Measurements from ENCODE around the gene MMP21. TPM values are rescaled to one million over a fixed set of nuclear protein-coding genes. Genes with fewer than 3 reads are reported as not detected.

MMP21 gene
- total and polyA plus RNA-seq, 2 experiments from 2014 or later = not detected

DNA sequence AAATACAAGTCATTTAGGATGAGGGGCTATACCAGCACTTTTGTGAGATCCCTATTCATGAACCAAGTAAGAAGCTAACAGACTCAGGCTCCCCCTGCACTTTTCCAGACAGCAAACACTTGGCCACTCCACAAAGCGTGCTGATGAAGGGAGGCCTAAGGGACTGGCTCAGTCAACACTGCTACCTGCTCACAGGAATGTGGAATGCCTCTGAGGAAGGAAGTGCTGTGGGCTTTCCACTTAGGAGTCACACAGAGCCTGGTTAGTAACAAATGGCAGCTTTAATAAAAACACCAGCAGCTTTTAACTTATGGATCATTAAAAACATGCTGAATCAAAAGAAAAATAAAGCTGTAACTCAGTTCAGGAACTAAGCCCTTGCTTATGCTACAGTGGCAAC lies 32.4 kb upstream of the MMP21 start:
- no peak for DNase-seq (ENCODE audit: low spot score)
- peaks cover 8% of the 10 kb centered on the region for H3K4me1 Mint-ChIP-seq
- no peak for ATAC-seq
- peaks cover 4% of the 10 kb centered on the region for H3K27me3 Mint-ChIP-seq (ENCODE audit: insufficient read depth, low read depth, poor library complexity)
- H3K27ac Mint-ChIP-seq = no peak overlapping the region
- no peak overlapping the region for H3K27ac ChIP-seq (ENCODE audit: low read depth)
- no peaks in the 10 kb centered on the region for H3F3A ChIP-seq (replicated peaks; ENCODE audit: low read depth)
- H3K4me3 Mint-ChIP-seq = no peak overlapping the region
- H3K4me2 ChIP-seq = no peak overlapping the region
- no peaks in the 10 kb centered on the region for H3K9me3 Mint-ChIP-seq
- no peaks in the 10 kb centered on the region for H3K79me2 ChIP-seq (replicated peaks; ENCODE audit: insufficient read depth)
- H3K36me3 ChIP-seq (ENCODE audit: insufficient read depth) = no peaks in the 10 kb centered on the region; the same call in 1 of the 2 replicates
- H3K4me1 ChIP-seq (ENCODE audit: insufficient read depth) = no peaks in the 10 kb centered on the region
- H4K20me1 ChIP-seq (replicated peaks; ENCODE audit: insufficient read depth) = no peaks in the 10 kb centered on the region; the same call in 1 of the 2 replicates
- TF ChIP-seq, protein P1, sequence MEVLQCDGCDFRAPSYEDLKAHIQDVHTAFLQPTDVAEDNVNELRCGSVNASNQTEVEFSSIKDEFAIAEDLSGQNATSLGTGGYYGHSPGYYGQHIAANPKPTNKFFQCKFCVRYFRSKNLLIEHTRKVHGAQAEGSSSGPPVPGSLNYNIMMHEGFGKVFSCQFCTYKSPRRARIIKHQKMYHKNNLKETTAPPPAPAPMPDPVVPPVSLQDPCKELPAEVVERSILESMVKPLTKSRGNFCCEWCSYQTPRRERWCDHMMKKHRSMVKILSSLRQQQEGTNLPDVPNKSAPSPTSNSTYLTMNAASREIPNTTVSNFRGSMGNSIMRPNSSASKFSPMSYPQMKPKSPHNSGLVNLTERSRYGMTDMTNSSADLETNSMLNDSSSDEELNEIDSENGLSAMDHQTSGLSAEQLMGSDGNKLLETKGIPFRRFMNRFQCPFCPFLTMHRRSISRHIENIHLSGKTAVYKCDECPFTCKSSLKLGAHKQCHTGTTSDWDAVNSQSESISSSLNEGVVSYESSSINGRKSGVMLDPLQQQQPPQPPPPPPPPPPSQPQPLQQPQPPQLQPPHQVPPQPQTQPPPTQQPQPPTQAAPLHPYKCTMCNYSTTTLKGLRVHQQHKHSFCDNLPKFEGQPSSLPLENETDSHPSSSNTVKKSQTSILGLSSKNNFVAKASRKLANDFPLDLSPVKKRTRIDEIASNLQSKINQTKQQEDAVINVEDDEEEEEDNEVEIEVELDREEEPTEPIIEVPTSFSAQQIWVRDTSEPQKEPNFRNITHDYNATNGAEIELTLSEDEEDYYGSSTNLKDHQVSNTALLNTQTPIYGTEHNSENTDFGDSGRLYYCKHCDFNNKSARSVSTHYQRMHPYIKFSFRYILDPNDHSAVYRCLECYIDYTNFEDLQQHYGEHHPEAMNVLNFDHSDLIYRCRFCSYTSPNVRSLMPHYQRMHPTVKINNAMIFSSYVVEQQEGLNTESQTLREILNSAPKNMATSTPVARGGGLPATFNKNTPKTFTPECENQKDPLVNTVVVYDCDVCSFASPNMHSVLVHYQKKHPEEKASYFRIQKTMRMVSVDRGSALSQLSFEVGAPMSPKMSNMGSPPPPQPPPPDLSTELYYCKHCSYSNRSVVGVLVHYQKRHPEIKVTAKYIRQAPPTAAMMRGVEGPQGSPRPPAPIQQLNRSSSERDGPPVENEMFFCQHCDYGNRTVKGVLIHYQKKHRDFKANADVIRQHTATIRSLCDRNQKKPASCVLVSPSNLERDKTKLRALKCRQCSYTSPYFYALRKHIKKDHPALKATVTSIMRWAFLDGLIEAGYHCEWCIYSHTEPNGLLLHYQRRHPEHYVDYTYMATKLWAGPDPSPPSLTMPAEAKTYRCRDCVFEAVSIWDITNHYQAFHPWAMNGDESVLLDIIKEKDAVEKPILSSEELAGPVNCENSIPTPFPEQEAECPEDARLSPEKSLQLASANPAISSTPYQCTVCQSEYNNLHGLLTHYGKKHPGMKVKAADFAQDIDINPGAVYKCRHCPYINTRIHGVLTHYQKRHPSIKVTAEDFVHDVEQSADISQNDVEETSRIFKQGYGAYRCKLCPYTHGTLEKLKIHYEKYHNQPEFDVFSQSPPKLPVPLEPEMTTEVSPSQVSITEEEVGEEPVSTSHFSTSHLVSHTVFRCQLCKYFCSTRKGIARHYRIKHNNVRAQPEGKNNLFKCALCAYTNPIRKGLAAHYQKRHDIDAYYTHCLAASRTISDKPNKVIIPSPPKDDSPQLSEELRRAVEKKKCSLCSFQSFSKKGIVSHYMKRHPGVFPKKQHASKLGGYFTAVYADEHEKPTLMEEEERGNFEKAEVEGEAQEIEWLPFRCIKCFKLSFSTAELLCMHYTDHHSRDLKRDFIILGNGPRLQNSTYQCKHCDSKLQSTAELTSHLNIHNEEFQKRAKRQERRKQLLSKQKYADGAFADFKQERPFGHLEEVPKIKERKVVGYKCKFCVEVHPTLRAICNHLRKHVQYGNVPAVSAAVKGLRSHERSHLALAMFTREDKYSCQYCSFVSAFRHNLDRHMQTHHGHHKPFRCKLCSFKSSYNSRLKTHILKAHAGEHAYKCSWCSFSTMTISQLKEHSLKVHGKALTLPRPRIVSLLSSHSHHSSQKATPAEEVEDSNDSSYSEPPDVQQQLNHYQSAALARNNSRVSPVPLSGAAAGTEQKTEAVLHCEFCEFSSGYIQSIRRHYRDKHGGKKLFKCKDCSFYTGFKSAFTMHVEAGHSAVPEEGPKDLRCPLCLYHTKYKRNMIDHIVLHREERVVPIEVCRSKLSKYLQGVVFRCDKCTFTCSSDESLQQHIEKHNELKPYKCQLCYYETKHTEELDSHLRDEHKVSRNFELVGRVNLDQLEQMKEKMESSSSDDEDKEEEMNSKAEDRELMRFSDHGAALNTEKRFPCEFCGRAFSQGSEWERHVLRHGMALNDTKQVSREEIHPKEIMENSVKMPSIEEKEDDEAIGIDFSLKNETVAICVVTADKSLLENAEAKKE (CRISPR knock-in tag; IDR thresholded peaks at IDR 0.05) = no peak
- TF ChIP-seq, protein P2, sequence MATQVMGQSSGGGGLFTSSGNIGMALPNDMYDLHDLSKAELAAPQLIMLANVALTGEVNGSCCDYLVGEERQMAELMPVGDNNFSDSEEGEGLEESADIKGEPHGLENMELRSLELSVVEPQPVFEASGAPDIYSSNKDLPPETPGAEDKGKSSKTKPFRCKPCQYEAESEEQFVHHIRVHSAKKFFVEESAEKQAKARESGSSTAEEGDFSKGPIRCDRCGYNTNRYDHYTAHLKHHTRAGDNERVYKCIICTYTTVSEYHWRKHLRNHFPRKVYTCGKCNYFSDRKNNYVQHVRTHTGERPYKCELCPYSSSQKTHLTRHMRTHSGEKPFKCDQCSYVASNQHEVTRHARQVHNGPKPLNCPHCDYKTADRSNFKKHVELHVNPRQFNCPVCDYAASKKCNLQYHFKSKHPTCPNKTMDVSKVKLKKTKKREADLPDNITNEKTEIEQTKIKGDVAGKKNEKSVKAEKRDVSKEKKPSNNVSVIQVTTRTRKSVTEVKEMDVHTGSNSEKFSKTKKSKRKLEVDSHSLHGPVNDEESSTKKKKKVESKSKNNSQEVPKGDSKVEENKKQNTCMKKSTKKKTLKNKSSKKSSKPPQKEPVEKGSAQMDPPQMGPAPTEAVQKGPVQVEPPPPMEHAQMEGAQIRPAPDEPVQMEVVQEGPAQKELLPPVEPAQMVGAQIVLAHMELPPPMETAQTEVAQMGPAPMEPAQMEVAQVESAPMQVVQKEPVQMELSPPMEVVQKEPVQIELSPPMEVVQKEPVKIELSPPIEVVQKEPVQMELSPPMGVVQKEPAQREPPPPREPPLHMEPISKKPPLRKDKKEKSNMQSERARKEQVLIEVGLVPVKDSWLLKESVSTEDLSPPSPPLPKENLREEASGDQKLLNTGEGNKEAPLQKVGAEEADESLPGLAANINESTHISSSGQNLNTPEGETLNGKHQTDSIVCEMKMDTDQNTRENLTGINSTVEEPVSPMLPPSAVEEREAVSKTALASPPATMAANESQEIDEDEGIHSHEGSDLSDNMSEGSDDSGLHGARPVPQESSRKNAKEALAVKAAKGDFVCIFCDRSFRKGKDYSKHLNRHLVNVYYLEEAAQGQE (IDR thresholded peaks at IDR 0.05; ENCODE audit: unreplicated experiment) = no peak
- no peak for TF ChIP-seq STAT1 (IDR thresholded peaks at IDR 0.05; ENCODE audit: unreplicated experiment)
- TF ChIP-seq, protein P3, sequence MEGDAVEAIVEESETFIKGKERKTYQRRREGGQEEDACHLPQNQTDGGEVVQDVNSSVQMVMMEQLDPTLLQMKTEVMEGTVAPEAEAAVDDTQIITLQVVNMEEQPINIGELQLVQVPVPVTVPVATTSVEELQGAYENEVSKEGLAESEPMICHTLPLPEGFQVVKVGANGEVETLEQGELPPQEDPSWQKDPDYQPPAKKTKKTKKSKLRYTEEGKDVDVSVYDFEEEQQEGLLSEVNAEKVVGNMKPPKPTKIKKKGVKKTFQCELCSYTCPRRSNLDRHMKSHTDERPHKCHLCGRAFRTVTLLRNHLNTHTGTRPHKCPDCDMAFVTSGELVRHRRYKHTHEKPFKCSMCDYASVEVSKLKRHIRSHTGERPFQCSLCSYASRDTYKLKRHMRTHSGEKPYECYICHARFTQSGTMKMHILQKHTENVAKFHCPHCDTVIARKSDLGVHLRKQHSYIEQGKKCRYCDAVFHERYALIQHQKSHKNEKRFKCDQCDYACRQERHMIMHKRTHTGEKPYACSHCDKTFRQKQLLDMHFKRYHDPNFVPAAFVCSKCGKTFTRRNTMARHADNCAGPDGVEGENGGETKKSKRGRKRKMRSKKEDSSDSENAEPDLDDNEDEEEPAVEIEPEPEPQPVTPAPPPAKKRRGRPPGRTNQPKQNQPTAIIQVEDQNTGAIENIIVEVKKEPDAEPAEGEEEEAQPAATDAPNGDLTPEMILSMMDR (conservative IDR thresholded peaks at IDR 0.05; ENCODE audit: low read depth in 2 of 2) = no peak
- no peak for TF ChIP-seq CREB1 (CRISPR knock-in tag; IDR thresholded peaks at IDR 0.05; ENCODE audit: low read depth)
- TF ChIP-seq EZH2phosphoT487 (IDR thresholded peaks at IDR 0.05; ENCODE audit: unreplicated experiment) = no peak
- TF ChIP-seq ZNF114 (CRISPR knock-in tag; IDR thresholded peaks at IDR 0.05) = no peak
- TF ChIP-seq EZH2 (IDR thresholded peaks at IDR 0.05; ENCODE audit: low read depth, unreplicated experiment) = no peak
- TF ChIP-seq, protein P4, sequence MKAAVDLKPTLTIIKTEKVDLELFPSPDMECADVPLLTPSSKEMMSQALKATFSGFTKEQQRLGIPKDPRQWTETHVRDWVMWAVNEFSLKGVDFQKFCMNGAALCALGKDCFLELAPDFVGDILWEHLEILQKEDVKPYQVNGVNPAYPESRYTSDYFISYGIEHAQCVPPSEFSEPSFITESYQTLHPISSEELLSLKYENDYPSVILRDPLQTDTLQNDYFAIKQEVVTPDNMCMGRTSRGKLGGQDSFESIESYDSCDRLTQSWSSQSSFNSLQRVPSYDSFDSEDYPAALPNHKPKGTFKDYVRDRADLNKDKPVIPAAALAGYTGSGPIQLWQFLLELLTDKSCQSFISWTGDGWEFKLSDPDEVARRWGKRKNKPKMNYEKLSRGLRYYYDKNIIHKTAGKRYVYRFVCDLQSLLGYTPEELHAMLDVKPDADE (IDR thresholded peaks at IDR 0.05) = no peak
- TF ChIP-seq ZNF331 (CRISPR knock-in tag; IDR thresholded peaks at IDR 0.05; ENCODE audit: low read depth) = no peak
- TF ChIP-seq NANOG (IDR thresholded peaks at IDR 0.05; ENCODE audit: borderline replicate concordance) = no peak
- TF ChIP-seq JUNB (IDR thresholded peaks at IDR 0.05; ENCODE audit: unreplicated experiment) = no peak
- no peak for TF ChIP-seq POLR2AphosphoS5 (IDR thresholded peaks at IDR 0.05; ENCODE audit: low read depth)
- H3K9me2 ChIP-seq (ENCODE audit: insufficient read depth) = peaks cover 5% of the 10 kb centered on the region; the same call in 1 of the 2 replicates
- H3K36me3 Mint-ChIP-seq (ENCODE audit: low read depth) = peaks cover 41% of the 10 kb centered on the region
- H3K4me3 ChIP-seq = no peak overlapping the region
- H2AFZ ChIP-seq = no peak overlapping the region
- H3K27me3 ChIP-seq (ENCODE audit: insufficient read depth) = no peaks in the 10 kb centered on the region
